ENCODE measurements around the gene WNT7B.

GRCh38 chr22:45897736-45898135 is 79.2 kb downstream of the WNT7B start:
- TF ChIP-seq POLR2A (IDR thresholded peaks at IDR 0.05) (no peak), CTCF (IDR thresholded peaks at IDR 0.05) (no peak), POLR2AphosphoS5 (IDR thresholded peaks at IDR 0.05) (no peak), EP300 (IDR thresholded peaks at IDR 0.05) (no peak)
